Measurements from ENCODE around the gene DEPDC5. TPM values are rescaled to one million over a fixed set of nuclear protein-coding genes. Genes with fewer than 3 reads are reported as not detected.

DEPDC5 gene
- total RNA-seq, 2 experiments from 2014 or later: 43.0 to 77.1 TPM

- H4K20me1 ChIP-seq (ENCODE audit: insufficient read depth, low read length): peaks cover 21% of the 10 kb centered on the region
- H3K79me2 ChIP-seq (ENCODE audit: insufficient read depth, low read depth, low read length): peaks cover 39% of the 10 kb centered on the region
- H3K27ac ChIP-seq (ENCODE audit: low read depth, low read length, poor library complexity, severe bottlenecking): peak overlapping the region; percentile 87
- peaks cover 37% of the 10 kb centered on the region for H3K4me1 ChIP-seq (ENCODE audit: insufficient read depth, low read length, poor library complexity, severe bottlenecking)
- no peak for DNase-seq (ENCODE audit: low spot score)
- H3K4me2 ChIP-seq (ENCODE audit: low read length): peak overlapping the region; percentile 68
- TSS peak; percentile 87 for BruUV-seq (replicated peaks)
- H3K4me3 ChIP-seq (ENCODE audit: low read depth, low read length, poor library complexity, severe bottlenecking): peak overlapping the region; percentile 99
- peak overlapping the region; percentile 62; the same call in 1 of the 2 replicates for H2AFZ ChIP-seq (ENCODE audit: low read length)
- no peaks in the 10 kb centered on the region for H3K9me3 ChIP-seq (ENCODE audit: low read length)
- TF ChIP-seq EZH2phosphoT487 (IDR thresholded peaks at IDR 0.05; ENCODE audit: borderline replicate concordance, low read depth, low read length) (no peak), CTCF (conservative IDR thresholded peaks at IDR 0.05; ENCODE audit: low read length) (no peak)
- ChIA-PET CTCF (ENCODE audit: unreplicated experiment) (no interaction called here), POLR2A (interaction anchor here (0.6 kb wide), 1 partner anchor 187 kb away, joined by 3 read pairs; no protein-coding TSS in a partner anchor)
- H3K36me3 ChIP-seq (ENCODE audit: insufficient read depth, low read length): peaks cover 25% of the 10 kb centered on the region
- intact Hi-C loops (cut with micrococcal nuclease; ENCODE audit: unreplicated experiment): no loop called here
- no peaks in the 10 kb centered on the region for H3K9me2 ChIP-seq (ENCODE audit: insufficient read depth, low read length)
Observed at GRCh38 chr22:31943206-31943977, 189.6 kb downstream of the DEPDC5 start.

GRCh38 chr22:31943978-31944699, 190.3 kb downstream of the DEPDC5 start, which contains the start of gene YWHAH:
TSS of gene YWHAH (plus strand) at chr22:31944535. CDS start at chr22:31944734, 199 bp downstream.
- no peak for TF ChIP-seq EZH2phosphoT487 (IDR thresholded peaks at IDR 0.05; ENCODE audit: borderline replicate concordance, low read depth, low read length)
- no peak for TF ChIP-seq CTCF (conservative IDR thresholded peaks at IDR 0.05; ENCODE audit: low read length)
- peaks cover 32% of the 10 kb centered on the region for H3K36me3 ChIP-seq (ENCODE audit: insufficient read depth, low read length)
- H3K9me2 ChIP-seq (ENCODE audit: insufficient read depth, low read length): no peaks in the 10 kb centered on the region
- H3K27ac ChIP-seq (ENCODE audit: low read depth, low read length, poor library complexity, severe bottlenecking): peak within 1 kb of the TSS; percentile 87
- CTCF ChIA-PET (ENCODE audit: unreplicated experiment): no interaction called here
- peaks cover 37% of the 10 kb centered on the region for H3K4me1 ChIP-seq (ENCODE audit: insufficient read depth, low read length, poor library complexity, severe bottlenecking)
- peaks cover 47% of the 10 kb centered on the region for H3K79me2 ChIP-seq (ENCODE audit: insufficient read depth, low read depth, low read length)
- DNase-seq (ENCODE audit: low spot score): peak; percentile 94
- H3K9me3 ChIP-seq (ENCODE audit: low read length): no peaks in the 10 kb centered on the region
- H3K4me2 ChIP-seq (ENCODE audit: low read length): peak within 1 kb of the TSS; percentile 94
- BruUV-seq (replicated peaks): no TSS peak
- H2AFZ ChIP-seq (ENCODE audit: low read length): peak within 1 kb of the TSS; percentile 62; the same call in 1 of the 2 replicates
- peaks cover 21% of the 10 kb centered on the region for H4K20me1 ChIP-seq (ENCODE audit: insufficient read depth, low read length)
- POLR2A ChIA-PET: no interaction called here
- intact Hi-C loops (cut with micrococcal nuclease; ENCODE audit: unreplicated experiment): loop anchor here (2.0 kb wide), 1 partner anchor 189 kb away; the partner anchor contains the start of gene DEPDC5
- peak within 1 kb of the TSS; percentile 99 for H3K4me3 ChIP-seq (ENCODE audit: low read depth, low read length, poor library complexity, severe bottlenecking)
